ENCODE results near the gene TIGAR. TPM values are rescaled to one million over a fixed set of nuclear protein-coding genes. Genes with fewer than 3 reads are reported as not detected.

Gene TIGAR, protein sequence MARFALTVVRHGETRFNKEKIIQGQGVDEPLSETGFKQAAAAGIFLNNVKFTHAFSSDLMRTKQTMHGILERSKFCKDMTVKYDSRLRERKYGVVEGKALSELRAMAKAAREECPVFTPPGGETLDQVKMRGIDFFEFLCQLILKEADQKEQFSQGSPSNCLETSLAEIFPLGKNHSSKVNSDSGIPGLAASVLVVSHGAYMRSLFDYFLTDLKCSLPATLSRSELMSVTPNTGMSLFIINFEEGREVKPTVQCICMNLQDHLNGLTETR
- total RNA-seq, result 10.3 and 20.7 TPM in 2 replicates

GRCh38 chr12:4320853-4321701 is at the start of gene TIGAR:
TSS of gene TIGAR (plus strand) at chr12:4321213. CDS start at chr12:4321272, 59 bp downstream.
- peak; percentile 94 for DNase-seq (ENCODE audit: low read depth)
- TF ChIP-seq, protein P1, sequence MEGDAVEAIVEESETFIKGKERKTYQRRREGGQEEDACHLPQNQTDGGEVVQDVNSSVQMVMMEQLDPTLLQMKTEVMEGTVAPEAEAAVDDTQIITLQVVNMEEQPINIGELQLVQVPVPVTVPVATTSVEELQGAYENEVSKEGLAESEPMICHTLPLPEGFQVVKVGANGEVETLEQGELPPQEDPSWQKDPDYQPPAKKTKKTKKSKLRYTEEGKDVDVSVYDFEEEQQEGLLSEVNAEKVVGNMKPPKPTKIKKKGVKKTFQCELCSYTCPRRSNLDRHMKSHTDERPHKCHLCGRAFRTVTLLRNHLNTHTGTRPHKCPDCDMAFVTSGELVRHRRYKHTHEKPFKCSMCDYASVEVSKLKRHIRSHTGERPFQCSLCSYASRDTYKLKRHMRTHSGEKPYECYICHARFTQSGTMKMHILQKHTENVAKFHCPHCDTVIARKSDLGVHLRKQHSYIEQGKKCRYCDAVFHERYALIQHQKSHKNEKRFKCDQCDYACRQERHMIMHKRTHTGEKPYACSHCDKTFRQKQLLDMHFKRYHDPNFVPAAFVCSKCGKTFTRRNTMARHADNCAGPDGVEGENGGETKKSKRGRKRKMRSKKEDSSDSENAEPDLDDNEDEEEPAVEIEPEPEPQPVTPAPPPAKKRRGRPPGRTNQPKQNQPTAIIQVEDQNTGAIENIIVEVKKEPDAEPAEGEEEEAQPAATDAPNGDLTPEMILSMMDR (IDR thresholded peaks at IDR 0.05; ENCODE audit: insufficient read depth, low read depth, low read length), result no peak
- peak within 1 kb of the TSS; percentile 97 for H3K4me3 ChIP-seq (ENCODE audit: low read depth, low read length)

DNA sequence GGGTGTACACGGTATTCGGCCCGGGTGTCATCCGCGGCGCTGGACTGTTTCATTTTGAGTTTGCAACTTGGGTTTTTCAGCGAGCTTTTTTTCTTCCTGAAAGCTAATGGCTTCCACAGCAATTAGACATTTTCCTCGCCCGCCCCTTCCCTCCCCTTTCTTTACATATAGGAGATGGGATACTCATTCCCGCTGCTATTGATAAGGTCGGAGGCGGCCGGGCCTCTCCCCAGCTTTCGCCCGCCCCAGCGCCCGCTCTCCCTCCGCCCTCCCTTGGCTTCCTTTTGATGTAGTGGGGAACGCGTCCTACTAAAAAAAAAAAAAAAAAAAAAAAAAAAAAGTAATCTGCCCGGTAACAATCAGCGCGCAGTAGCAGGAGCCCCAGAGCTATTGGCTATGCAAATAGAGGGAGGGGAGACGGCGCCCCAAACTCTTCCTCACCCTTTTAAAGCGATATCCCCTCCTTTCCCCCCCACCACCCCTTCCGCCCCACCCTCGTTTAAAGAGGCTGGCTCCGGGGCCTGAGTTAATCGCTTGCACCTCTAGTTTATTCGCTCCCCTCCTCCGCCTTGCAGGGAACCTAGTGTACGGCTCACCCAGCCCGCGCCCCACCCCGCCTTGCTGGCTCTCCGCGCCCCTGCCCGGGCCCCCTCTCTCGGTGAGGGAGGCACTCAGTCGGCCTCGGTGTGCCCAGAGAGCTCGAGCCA is 49.1 kb upstream of the TIGAR start:
- peak overlapping the region; percentile 44 for H3K4me3 ChIP-seq (ENCODE audit: low read depth, low read length)
- TF ChIP-seq, protein P1 (IDR thresholded peaks at IDR 0.05; ENCODE audit: insufficient read depth, low read depth, low read length), result no peak
- DNase-seq (ENCODE audit: low read depth), result peak; percentile 49

DNA sequence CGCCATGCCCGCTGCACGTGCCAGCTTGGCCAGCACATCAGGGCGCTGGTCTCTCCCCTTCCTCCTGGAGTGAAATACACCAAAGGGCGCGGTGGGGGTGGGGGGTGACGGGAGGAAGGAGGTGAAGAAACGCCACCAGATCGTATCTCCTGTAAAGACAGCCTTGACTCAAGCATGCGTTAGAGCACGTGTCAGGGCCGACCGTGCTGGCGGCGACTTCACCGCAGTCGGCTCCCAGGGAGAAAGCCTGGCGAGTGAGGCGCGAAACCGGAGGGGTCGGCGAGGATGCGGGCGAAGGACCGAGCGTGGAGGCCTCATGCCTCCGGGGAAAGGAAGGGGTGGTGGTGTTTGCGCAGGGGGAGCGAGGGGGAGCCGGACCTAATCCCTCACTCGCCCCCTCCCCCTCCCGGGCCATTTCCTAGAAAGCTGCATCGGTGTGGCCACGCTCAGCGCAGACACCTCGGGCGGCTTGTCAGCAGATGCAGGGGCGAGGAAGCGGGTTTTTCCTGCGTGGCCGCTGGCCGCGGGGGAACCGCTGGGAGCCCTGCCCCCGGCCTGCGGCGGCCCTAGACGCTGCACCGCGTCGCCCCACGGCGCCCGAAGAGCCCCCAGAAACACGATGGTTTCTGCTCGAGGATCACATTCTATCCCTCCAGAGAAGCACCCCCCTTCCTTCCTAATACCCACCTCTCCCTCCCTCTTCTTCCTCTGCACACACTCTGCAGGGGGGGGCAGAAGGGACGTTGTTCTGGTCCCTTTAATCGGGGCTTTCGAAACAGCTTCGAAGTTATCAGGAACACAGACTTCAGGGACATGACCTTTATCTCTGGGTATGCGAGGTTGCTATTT is 48.4 kb upstream of the TIGAR start:
- DNase-seq (ENCODE audit: low read depth), result no peak
- TF ChIP-seq, protein P1 (IDR thresholded peaks at IDR 0.05; ENCODE audit: insufficient read depth, low read depth, low read length), result no peak
- peak overlapping the region; percentile 44 for H3K4me3 ChIP-seq (ENCODE audit: low read depth, low read length)

- peak overlapping the region; percentile 61 for H3K4me3 ChIP-seq (ENCODE audit: low read depth, low read length)
- TF ChIP-seq, protein P1 (IDR thresholded peaks at IDR 0.05; ENCODE audit: insufficient read depth, low read depth, low read length), result no peak
- no peak for DNase-seq (ENCODE audit: low read depth)
These were observed 47.8 kb upstream of the TIGAR start for GRCh38 chr12:4273273-4273651.

DNA sequence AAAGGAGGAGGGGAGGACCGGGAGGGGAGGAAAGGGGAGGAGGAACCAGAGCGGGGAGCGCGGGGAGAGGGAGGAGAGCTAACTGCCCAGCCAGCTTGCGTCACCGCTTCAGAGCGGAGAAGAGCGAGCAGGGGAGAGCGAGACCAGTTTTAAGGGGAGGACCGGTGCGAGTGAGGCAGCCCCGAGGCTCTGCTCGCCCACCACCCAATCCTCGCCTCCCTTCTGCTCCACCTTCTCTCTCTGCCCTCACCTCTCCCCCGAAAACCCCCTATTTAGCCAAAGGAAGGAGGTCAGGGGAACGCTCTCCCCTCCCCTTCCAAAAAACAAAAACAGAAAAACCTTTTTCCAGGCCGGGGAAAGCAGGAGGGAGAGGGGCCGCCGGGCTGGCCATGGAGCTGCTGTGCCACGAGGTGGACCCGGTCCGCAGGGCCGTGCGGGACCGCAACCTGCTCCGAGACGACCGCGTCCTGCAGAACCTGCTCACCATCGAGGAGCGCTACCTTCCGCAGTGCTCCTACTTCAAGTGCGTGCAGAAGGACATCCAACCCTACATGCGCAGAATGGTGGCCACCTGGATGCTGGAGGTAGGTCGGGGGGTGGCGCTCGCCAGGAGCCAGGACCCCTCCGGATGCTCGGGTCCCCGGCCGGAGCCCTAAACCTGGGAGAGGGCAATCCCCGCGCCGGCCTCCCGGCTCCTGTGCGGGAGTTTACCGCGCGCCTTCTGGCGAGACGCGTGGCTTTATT is 47.2 kb upstream of the TIGAR start, which contains the start of gene CCND2:
CCND2 (plus strand) TSS at position 111 of the 744 bp plus-strand sequence; CDS start at position 390, 279 bp downstream.
- peak; percentile 57 for DNase-seq (ENCODE audit: low read depth)
- TF ChIP-seq, protein P1 (IDR thresholded peaks at IDR 0.05; ENCODE audit: insufficient read depth, low read depth, low read length), result no peak
- H3K4me3 ChIP-seq (ENCODE audit: low read depth, low read length), result peak within 1 kb of the TSS; percentile 61
